ENCODE results near the gene HYOU1.
"Not testable (repeated sequence)": the region's sequence is repeated elsewhere in the genome, so short reads cannot be mapped to it uniquely, and the experiment has no call there.

Gene HYOU1, protein sequence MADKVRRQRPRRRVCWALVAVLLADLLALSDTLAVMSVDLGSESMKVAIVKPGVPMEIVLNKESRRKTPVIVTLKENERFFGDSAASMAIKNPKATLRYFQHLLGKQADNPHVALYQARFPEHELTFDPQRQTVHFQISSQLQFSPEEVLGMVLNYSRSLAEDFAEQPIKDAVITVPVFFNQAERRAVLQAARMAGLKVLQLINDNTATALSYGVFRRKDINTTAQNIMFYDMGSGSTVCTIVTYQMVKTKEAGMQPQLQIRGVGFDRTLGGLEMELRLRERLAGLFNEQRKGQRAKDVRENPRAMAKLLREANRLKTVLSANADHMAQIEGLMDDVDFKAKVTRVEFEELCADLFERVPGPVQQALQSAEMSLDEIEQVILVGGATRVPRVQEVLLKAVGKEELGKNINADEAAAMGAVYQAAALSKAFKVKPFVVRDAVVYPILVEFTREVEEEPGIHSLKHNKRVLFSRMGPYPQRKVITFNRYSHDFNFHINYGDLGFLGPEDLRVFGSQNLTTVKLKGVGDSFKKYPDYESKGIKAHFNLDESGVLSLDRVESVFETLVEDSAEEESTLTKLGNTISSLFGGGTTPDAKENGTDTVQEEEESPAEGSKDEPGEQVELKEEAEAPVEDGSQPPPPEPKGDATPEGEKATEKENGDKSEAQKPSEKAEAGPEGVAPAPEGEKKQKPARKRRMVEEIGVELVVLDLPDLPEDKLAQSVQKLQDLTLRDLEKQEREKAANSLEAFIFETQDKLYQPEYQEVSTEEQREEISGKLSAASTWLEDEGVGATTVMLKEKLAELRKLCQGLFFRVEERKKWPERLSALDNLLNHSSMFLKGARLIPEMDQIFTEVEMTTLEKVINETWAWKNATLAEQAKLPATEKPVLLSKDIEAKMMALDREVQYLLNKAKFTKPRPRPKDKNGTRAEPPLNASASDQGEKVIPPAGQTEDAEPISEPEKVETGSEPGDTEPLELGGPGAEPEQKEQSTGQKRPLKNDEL

DNA sequence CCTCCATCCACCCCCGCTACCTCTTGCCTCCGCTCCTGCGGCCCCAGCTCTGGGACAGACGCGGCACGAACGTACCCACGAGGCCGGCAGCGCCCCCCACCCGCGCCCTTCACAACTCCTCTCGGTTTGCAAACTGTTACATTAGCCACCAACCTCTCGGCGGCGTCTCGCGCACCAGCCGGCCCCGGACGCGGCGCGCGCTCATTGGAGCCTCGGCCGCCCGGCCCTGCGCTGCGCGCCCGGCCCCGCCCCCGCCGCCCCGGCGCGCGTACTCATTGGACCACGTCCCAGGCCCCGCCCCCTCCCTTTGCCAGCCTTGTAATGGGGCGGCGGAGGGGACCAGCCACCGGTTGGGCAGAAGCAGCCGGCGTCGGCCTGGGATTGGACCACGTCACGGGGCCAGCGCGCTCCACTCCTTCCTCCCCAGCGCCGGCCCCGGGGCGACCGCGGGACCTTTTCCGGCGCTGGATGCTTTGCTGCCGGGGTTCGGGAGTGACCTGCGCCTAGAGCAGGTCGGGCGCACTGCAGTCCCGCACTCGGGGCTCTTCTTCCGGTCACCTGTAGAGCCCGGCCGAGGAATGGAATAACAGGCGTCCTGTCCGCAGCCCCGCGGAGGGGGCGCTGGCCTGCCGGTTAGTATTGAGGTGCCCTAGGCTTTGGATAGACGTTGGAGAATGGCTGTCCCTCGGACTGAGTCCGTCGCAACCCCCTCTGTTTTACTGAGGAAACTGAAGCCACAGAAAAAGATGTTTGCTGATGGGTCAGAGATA lies at the start of gene HYOU1:
Gene HYOU1, minus strand, starts transcription at position 206 of the 770 bp plus-strand sequence. CDS start 1,045 bp downstream, outside the sequence.
- peak; percentile 85 for DNase-seq

DNA sequence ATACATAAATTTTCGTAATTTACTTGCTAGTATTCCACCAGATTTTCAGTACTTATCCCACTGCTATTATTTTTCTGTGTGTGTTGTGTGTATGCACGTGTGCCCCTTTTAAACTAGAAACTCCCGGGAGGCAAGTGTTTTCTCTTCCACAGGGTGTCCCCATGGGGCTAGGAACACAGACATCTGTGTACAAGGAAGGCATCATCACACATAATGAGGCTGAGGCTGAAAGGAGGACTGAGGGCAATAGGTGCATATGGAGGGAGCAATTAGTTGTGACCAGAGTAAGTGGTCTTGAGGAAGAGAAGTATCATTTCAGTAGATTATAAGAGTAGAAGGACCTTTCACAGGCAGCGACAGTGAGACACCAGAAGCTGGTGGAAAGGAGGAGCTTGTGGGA lies 46.8 kb upstream of the HYOU1 start:
- DNase-seq, result no peak

DNA sequence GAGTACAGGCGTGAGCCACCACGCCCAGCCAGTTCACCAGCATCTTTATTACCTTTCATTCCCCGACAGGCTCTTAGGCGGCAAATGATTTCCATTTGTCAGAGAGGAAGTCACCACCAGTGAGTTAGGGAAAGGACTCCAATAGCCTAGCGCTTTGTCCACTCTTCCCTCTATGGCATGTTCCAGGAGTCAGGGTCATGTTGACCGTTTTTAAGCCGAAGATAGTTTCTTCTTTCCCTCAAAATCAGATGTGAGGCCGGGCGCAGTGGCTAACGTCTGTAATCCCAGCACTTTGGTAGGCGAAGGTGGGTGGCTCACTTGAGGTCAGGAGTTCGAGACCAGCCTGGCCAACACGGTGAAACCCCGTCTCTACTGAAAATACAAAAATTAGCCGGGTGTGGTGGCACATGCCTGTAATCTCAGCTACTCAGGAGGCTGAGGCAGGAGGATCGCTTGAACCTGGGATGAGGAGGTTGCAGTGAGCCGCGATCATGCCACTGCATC lies 46.2 kb upstream of the HYOU1 start:
- not testable (repeated sequence) for DNase-seq

DNA sequence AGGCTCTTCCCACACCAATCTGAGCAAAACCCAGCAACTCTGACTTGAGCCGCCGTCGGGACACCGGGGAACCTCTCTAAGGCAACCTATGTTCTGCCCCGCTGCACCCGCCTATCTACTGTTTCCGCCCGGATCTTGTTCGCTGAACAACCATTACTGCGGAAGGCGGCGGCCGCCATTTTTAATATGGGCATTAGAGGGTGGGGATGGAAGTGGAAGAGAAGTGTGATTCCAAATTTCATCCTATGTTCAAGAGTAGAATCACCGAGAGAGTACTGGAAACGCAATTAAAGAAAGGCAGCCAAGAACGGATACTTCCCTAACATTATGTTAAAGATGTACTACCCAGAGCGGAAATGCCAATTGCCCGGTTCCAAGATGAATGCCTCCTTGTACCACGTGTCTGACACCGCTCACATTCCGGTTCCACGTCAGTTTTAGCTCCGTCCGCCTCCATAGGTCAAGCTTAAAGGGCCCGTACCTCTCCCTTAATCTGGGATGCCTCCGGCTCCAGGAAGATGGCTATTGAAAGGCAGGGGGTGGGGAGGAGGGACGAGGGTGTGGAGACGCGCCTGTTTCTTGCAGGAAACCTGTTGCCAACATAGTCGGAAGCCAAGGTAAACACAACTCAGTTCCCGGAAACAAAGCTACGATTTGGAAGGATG lies 44.9 kb upstream of the HYOU1 start, which contains the start of gene DPAGT1:
Gene DPAGT1, minus strand, starts transcription at position 95 of the 665 bp plus-strand sequence. CDS start 198 bp downstream, outside the sequence.
- DNase-seq, result no peak

DNA sequence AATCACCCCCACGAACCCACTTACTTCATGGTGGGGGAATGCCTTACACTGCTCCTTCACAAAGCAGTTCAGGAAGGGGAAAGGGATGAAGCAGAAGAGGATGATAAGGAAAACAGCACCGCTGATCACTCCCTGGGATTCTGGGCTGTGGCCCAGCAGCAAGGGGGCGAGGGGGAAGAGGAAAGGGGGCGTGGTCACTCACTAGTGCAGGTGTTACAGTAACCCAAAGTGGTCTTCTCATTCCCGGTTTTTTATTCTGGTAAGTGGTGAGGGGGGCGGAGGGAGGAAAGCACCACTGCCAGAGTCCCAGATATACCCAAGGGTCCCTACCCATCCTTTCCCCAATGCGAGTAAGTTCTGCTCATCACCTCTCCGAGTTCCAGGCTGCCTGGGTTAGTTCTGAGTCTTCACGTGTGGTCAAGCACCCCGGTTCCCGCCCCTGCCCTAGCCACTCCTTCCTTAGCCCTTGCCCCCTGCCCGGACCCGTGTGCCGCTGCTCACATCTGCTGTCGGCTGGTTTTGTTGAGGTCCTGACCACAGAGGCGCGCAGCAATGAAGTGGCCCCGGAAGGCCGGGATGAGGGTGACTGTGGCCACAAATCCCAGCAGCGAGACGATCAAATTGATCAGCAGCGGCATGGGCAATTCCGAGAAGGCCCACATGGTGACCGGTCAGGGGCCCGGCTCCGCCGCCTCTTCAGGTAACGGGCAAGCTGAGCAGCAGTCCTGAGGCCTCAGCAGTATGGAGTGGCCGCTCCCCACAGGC lies 44.2 kb upstream of the HYOU1 start:
- DNase-seq, result no peak

DNA sequence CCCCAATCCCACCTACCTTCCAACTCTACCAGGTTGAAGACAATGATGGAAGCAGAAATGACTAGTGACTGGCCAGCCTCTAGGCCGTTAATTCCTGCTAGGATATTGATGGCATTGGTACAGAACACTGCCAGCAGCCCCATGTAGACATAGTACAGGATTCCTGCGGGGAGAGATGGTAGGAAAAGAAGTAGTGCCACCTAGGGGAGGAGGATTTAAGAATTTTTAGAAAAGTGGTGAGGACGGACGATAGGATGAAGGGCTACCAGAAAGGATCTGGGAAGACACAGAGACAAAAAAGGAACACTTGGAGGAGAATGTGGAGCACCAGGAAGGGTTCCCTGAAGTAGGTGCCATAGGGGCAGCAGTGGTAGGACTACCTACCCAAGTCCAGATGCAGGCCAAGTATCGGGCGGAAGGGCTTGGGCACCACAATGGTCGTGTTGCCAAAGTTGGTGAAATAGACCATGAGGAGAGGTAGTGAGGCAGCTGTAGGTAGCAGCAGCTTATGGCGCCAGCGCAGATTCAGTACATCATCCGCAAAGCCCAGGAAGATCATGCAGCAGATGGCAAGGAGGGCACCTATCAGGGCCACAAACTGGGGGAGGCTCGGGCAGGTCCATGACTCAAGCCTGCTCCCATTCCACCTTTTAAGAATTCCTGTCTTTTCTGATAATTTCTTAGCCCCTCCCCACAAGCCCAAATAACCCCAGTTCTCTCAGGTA lies 43.4 kb upstream of the HYOU1 start:
- DNase-seq, result no peak

DNA sequence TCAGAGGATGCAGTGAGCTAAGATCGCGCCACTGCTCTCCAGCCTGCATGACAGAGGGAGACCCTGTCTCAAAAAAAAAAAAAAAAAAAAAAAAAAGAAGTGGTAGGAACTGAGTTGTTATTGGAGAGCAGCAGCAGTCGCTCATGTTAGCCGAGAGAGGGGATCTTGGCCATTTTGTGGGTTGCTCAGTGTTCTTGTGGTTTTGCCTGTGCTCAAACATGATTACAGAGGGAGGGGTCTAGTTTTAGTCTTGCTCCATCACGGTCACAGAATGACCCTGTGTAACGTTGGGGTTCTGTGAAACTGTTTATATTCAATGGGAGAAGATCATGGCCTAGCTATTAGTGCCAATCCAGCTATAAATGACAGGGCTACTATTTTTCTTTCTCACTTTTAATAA lies 42.7 kb upstream of the HYOU1 start:
- no peak for DNase-seq

DNA sequence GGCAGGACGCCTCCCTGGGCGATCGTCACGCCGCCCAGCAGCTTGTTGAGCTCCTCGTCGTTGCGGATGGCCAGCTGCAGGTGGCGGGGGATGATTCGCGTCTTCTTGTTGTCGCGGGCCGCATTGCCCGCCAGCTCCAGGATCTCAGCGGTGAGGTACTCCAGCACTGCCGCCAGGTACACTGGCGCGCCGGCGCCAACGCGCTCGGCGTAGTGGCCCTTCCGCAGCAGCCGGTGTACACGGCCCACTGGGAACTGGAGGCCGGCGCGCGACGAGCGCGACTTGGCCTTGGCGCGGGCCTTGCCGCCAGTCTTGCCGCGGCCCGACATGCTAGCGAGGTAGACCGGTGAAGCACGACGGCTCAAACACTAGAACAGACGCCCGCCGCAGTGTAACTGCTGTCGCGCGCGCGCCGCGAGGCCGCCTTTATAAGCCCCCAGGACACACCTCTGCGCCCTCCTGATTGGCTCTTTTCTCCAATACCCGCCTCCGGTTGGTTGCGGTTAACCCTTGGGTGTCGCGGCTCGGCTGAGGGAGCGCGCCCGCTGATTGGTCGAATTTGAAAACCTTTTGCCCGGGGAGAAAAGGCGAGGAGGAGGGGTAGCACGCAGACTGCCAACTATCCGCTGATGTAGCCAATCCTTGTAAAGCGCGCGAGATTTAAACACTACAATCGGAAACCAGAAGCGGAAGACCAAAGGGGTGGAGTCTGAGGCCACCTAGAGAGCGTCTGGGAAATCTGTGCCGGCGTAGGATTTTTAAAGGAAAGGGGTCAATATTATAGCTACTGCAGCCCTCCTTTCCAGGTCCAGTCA lies 38.3 kb upstream of the HYOU1 start:
- DNase-seq, result peak; percentile 88

DNA sequence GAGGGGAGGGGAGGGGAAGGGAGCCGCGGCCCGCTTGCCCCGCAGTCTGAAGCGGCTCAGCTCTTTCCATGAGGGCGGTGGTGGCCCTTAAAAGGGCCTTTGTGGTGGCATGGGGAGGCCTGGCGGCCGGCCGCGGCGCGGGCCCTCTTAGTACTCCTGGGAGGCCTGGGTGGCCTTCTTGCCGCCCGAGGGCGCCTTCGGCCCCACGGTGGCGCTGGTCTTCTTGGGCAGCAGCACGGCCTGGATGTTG lies 37.7 kb upstream of the HYOU1 start:
- no peak for DNase-seq

DNA sequence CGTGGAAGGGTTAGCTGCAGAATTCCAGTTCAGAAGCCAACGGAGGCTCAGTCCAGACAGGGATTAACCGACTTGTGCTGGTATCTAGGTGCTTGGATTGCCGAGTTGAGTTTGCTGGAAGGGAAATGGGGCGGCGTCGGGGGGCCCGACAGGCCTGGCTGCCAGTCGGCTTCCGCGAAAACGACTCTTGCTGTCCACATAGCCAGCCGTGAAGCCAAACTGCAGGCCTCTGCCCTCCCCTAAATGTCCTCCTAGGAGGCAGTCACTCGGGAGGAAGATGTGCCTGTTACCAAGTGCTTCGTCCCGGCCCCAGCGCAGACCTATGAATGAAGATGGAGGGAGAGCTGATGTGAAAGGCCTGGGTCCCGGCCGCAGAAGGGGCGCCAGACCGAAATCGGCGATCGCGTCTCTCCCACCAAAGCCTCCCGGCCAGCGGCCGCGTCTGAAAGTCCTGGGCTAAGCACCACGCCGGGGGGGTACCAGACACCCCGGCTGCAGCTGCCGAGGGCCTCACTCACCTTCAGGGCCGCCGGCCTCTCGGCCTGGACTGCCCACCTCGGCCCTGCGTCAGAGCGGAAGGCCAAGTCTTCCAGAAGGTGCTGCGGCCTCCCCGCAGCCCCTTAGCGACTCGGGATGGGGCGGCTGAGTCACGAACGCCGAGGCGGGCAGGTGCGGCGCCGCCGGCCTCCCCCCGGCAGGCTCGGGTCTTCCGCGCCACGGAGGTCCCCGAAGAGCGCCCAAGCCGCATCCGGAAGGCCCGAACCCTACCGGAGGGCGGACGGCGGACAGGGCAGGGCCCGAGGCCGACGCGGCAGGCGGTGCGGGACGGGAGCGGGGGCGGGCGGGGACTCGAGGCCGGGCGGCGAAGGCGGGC lies 37.2 kb upstream of the HYOU1 start:
- no peak for DNase-seq

DNA sequence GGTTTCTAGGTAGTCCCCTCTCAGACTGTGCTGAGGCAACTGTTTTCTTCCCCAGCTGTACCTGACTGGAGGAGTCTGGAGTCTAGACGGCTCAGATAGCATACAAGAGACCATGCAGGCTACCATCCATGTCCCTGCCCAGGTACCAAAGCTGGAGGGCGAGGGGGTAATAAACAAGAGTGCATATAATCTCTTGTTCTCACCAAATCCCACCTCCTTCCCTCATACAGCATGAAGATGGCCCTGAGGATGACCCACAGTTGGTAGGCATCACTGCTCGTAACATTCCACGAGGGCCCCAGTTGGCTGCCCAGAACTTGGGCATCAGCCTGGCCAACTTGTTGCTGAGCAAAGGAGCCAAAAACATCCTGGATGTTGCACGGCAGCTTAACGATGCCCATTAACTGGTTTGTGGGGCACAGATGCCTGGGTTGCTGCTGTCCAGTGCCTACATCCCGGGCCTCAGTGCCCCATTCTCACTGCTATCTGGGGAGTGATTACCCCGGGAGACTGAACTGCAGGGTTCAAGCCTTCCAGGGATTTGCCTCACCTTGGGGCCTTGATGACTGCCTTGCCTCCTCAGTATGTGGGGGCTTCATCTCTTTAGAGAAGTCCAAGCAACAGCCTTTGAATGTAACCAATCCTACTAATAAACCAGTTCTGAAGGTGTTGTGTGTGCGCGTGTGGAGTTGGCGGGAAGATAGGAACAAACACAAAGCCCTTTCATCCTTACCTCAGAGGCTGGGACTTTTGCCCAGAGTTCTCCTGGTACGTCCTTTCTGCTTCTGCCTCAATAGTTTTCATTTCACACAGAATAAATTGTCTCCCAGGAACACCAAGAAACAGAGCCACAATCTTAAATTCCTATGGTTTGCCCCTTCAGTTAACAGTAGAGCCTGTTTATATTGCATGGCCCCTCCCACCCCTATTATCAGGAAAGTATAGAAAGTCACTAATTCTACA lies 36.2 kb upstream of the HYOU1 start:
- no peak for DNase-seq

DNA sequence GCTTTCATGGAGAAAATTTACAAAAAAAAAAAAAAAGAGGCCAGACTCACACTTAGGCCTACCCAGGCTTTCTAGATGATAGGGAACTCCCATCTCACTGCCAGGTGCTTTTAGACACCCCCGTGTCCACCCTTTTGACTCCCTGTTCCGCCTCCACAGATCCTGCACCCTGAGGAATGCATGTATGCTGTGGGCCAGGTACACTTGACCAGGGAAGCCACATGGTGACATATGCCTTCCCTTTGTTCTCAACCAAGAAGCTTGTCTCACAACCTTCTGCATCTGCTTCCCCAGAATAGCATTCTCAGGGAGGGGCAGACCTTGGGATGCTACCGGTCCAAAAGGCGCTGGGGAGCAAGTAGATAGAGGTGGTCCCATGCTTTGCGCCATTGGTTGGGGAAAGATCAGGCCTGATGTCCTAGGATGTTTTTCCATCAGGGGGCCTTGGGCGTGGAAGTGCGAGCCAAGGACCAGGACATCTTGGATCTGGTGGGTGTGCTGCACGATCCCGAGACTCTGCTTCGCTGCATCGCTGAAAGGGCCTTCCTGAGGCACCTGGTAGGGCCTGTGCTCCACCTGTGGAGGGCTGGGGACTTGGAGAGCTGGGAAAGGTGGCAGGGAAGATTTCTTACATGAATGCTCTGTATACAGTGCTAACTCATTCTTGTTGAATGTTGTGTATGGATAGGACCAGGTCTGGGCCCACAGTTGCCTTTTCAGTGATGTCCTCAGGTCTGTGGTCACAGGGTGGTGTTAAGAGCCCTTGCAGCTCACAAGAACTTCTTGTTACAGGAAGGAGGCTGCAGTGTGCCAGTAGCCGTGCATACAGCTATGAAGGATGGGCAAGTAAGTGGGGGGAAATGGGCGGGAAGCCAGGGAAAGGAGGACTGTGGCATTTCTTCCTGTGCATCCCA lies 35.2 kb upstream of the HYOU1 start:
- DNase-seq, result no peak

DNA sequence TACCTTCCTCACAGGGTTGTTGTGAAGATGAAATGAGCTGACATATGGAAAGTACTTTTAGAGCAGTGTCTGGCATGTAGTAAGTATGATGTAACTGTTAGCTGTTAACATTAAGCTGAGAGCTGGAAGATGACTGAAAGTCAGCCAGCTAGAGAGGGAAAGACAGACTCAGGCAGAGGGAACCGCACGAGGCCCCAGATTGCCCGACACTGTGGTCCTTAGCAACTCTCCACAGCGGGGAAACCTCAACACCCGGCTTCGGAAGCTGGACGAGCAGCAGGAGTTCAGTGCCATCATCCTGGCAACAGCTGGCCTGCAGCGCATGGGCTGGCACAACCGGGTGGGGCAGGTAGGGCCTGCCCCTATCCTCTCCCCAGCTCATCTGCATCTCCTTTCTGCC lies 34.2 kb upstream of the HYOU1 start:
- DNase-seq, result no peak

DNA sequence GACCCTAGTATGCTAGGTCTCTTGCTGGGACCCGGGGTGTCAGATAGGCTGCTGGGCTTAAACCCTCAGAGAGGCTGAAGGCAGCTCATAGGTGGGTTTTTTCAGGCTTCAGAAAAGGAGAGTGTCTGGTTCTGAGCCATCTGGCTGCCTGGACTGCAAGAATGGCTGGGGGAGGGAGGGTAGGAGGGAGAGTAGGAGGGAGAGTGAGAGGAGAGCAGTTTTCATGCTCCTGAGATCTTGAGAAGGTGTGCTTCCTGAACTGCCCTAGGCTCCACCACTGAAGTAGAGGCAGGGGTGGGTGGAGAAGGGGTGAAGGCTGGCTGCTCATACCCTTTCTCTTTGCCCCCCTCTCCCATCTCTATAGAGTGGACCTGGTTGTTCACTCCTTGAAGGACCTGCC lies 32.3 kb upstream of the HYOU1 start:
- DNase-seq, result no peak

DNA sequence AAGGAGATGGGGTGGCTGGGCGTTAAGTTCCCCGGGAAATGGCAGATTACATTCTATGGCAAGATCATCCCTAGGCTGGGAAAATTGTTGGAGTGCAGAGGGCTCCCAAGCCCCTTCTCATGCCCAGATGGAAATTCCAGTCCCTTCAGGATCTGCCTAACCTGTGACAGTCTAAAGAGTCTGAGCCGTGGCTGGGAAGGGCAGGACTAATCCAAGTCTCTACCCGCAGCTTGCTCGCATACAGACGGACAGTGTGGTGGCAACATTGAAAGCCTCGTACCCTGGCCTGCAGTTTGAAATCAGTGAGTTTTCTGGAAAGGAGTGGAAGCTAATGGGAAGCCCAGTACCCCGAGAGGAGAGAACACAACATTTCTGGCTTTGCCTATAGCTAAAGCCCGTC lies 31.4 kb upstream of the HYOU1 start:
- DNase-seq, result no peak

DNA sequence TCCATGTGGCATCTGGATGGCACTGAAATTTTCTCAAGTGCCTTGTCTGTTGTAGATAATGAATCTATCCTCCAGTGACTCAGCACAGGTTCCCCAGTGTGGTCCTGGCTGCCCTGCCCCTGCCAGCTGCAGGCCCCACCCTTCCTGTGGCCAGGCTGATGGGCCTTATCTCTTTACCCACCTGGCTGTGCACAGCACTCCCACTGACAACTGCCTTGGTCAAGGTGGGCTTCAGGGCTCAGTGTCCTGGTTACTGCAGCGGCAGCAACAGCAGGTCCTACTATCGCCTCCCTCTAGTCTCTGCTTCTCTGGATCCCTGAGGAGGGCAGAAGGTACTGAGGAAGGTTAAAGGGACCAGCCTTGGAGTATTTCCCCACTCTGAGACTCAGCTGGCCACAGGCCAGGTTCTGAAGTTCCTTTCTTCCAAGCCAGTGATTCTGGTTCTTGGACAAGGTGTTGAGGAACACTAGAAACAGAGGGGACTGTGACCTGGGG lies 30.8 kb upstream of the HYOU1 start:
- no peak for DNase-seq

Data from cortex of kidney (tissue), 1 donor.